OCI-LY1 (cell line): ENCODE results near the gene LOXL4.

ENCODE experiments used
- CTCF ChIP-seq: fragments of 200-600 bp; sonication (generic), shearing (Covaris generic); IDR thresholded peaks from 2 replicates; pipeline ENCODE4 v1.5.1; 2017; ENCODE audit warnings: mild to moderate bottlenecking, antibody characterized with exemption, low read length, moderate library complexity, mixed read lengths
- EZH2 ChIP-seq: fragments of 200-600 bp; sonication (generic), shearing (Covaris generic); IDR thresholded peaks from 2 replicates; pipeline ENCODE4 v1.8.0; 2017; ENCODE audit warnings: borderline replicate concordance, mixed run types, mild to moderate bottlenecking, antibody characterized with exemption, low read length, moderate library complexity, mixed read lengths

- TF ChIP-seq CTCF = no peak
- TF ChIP-seq EZH2 = no peak
These were observed 5.3 kb upstream of the LOXL4 start for GRCh38 chr10:98273057-98273850.
